ENCODE results near the gene TRPM3. TPM values are rescaled to one million over a fixed set of nuclear protein-coding genes. Genes with fewer than 3 reads are reported as not detected.

Gene TRPM3
- total and polyA plus RNA-seq, 2 of the 8 experiments (the other 6 are each of a cell fraction or from before 2014, with no cell fraction given): 2.4 to 10.9 TPM

DNA sequence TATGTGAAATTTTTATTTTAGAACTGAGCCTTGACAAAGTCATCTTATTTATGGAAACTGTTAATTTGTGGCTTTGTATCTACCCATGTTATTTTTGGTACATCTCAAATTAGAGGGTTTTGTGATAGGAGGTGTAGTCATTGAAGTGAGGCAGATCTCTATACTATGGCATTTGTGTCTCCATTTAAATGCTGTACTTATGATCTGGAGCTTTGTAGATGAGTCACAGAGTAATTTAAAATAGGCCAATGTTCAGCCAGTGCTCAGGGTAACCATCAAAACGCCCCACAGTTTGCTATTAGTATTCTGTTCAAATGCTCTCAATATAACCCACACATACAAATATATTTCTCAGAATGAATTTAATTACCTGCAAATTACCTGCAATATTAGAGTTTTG is 355.5 kb downstream of the TRPM3 start:
- Histone ChIP-seq H2BK5ac (ENCODE audit: low read depth, low read length) (no peak overlapping the region), H3K4me1 (replicated peaks in 1 of 4; ENCODE audit: control insufficient read depth in 3 of 4, insufficient read depth in 4 of 4, low read length in 3 of 4) (peaks cover 0 to 1% (median 0%) of the 10 kb centered on the region in 4 experiments; a peak in 1 of 7 replicates), H3K4me3 (ENCODE audit: extremely low read depth in 1 of 4, insufficient read depth in 2 of 4, low read depth in 3 of 4, low read length in 4 of 4) (no peak overlapping the region), H3K27ac (ENCODE audit: low read depth, low read length) (no peak overlapping the region), H3K79me1 (ENCODE audit: low read depth, low read length) (no peaks in the 10 kb centered on the region), H3K9me3 (ENCODE audit: insufficient read depth in 2 of 2, low read depth in 1 of 2, low read length in 1 of 2) (no peaks in the 10 kb centered on the region), H4K5ac (ENCODE audit: insufficient read length, low read depth, low read length) (no peak overlapping the region), H3K9ac (replicated peaks in 1 of 4; ENCODE audit: extremely low read depth in 1 of 4, low read depth in 3 of 4, low read length in 3 of 4) (no peak overlapping the region), H2BK120ac (replicated peaks; ENCODE audit: low read depth, low read length) (no peak overlapping the region), H3K18ac (ENCODE audit: extremely low read depth, low read length) (no peak overlapping the region), H2BK12ac (ENCODE audit: low read depth, low read length) (no peak overlapping the region), H4K20me1 (replicated peaks in 1 of 2; ENCODE audit: control insufficient read depth in 1 of 2, insufficient read depth in 2 of 2, low read length in 2 of 2) (peaks cover 0 to 1% of the 10 kb centered on the region in 2 experiments), H3K14ac (ENCODE audit: insufficient read length) (no peak overlapping the region), H4K8ac (ENCODE audit: extremely low read depth, insufficient read depth, low read length) (no peak overlapping the region), H3K79me2 (ENCODE audit: control insufficient read depth in 1 of 2, insufficient read depth in 2 of 2, low read length in 2 of 2) (no peaks in the 10 kb centered on the region), H2BK20ac (ENCODE audit: low read length) (no peak overlapping the region), H3K36me3 (ENCODE audit: control insufficient read depth in 2 of 4, insufficient read depth in 4 of 4, low read length in 3 of 4) (no peaks in the 10 kb centered on the region), H2AK5ac (ENCODE audit: low read depth, low read length) (no peak overlapping the region), H3K4me2 (ENCODE audit: insufficient read depth in 1 of 2, low read depth in 2 of 2, low read length in 2 of 2) (no peak overlapping the region), H3K56ac (replicated peaks; ENCODE audit: insufficient read length, low read depth, low read length) (no peak overlapping the region), H3K23me2 (ENCODE audit: low read depth, low read length) (no peaks in the 10 kb centered on the region), H2AFZ (ENCODE audit: low read length) (no peak overlapping the region), H2BK15ac (ENCODE audit: low read length) (no peak overlapping the region), H3K23ac (ENCODE audit: insufficient read length) (no peak overlapping the region), H3K4ac (replicated peaks; ENCODE audit: insufficient read length, low read depth, low read length) (no peak overlapping the region), H3K27me3 (replicated peaks in 1 of 4; ENCODE audit: control insufficient read depth in 3 of 4, extremely low read depth in 1 of 4, insufficient read depth in 3 of 4, low read length in 3 of 4) (no peaks in the 10 kb centered on the region), H4K91ac (replicated peaks; ENCODE audit: insufficient read length, low read length) (no peak overlapping the region)
- 85% methylated on average over 1 of the region's 1 CpG; no CpG with 5 or more reads in 1 of the 2 experiments for WGBS, 2 experiments (ENCODE audit: extremely low coverage in 1 of 2, insufficient coverage in 1 of 2, insufficient read length in 1 of 2, insufficient replicate concordance in 2 of 2, low coverage in 1 of 2, low lambda C conversion rate in 2 of 2, missing lambda C conversion rate in 1 of 2)
- no peak for FAIRE-seq
- TF ChIP-seq, protein P1, sequence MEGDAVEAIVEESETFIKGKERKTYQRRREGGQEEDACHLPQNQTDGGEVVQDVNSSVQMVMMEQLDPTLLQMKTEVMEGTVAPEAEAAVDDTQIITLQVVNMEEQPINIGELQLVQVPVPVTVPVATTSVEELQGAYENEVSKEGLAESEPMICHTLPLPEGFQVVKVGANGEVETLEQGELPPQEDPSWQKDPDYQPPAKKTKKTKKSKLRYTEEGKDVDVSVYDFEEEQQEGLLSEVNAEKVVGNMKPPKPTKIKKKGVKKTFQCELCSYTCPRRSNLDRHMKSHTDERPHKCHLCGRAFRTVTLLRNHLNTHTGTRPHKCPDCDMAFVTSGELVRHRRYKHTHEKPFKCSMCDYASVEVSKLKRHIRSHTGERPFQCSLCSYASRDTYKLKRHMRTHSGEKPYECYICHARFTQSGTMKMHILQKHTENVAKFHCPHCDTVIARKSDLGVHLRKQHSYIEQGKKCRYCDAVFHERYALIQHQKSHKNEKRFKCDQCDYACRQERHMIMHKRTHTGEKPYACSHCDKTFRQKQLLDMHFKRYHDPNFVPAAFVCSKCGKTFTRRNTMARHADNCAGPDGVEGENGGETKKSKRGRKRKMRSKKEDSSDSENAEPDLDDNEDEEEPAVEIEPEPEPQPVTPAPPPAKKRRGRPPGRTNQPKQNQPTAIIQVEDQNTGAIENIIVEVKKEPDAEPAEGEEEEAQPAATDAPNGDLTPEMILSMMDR (IDR thresholded peaks at IDR 0.05; ENCODE audit: control extremely low read depth in 1 of 3, insufficient read depth in 1 of 3, low read depth in 1 of 3, low read length in 3 of 3): no peak
- TF ChIP-seq KDM1A (IDR thresholded peaks at IDR 0.05; ENCODE audit: borderline replicate concordance, low read length) (no peak), RNF2 (IDR thresholded peaks at IDR 0.05; ENCODE audit: borderline replicate concordance, low read depth, low read length, missing control alignments, poor library complexity, severe bottlenecking) (no peak), ASH2L (IDR thresholded peaks at IDR 0.05; ENCODE audit: low read length) (no peak)
- CTCF ChIA-PET (ENCODE audit: partially characterized antibody): interaction anchor here (1.1 to 1.8 kb wide), 3 partner anchors 10 to 46 kb away, joined by 3 to 4 read pairs (median 4); no protein-coding TSS in a partner anchor
- POLR2A ChIA-PET (ENCODE audit: partially characterized antibody): no interaction called here
- no peak for DNase-seq (ENCODE audit: low read depth in 1 of 2, low spot score in 2 of 2)

All from H1 (cell line).